22Rv1 (cell line): ENCODE measurements around the gene CMTM4.
A peak's percentile ranks its signal among the peaks of the same experiment; 100 is the strongest.

Experiments used
- CTCF ChIP-seq: fragments of 450-650 bp; IDR thresholded peaks from 2 replicates; pipeline ENCODE4 v1.5.1; 2017; ENCODE audit warnings: mild to moderate bottlenecking
- ZFX ChIP-seq: fragments of 450-650 bp; IDR thresholded peaks from 2 replicates; pipeline ENCODE4 v1.6.1; 2017; ENCODE audit warnings: antibody characterized with exemption, borderline replicate concordance

- TF ChIP-seq CTCF (peak; percentile 98), ZFX (no peak)
These were observed 88.1 kb downstream of the CMTM4 start for GRCh38 chr16:66608241-66609138.
